Choroid plexus epithelial cell (primary cell): ENCODE measurements around the gene DDX39B.
"Not testable (repeated sequence)": the region's sequence is repeated elsewhere in the genome, so short reads cannot be mapped to it uniquely, and the experiment has no call there.

ENCODE experiments used
- DNase-seq: peaks from one replicate; pipeline ENCODE4 v3.0.0-alpha.2; 2010; ENCODE audit warnings: low read depth
- H3K4me3 ChIP-seq: 2 replicates; pipeline ENCODE4 v1.5.1; 2011; ENCODE audit warnings: low read depth, mild to moderate bottlenecking, control low read depth, low read length, moderate library complexity
- CTCF ChIP-seq: conservative IDR thresholded peaks from 2 replicates; pipeline ENCODE4 v1.5.1; 2011; ENCODE audit warnings: low read depth, mild to moderate bottlenecking, control low read depth, inconsistent platforms, low read length, moderate library complexity

Gene DDX39B

GRCh38 chr6:31498748-31499147 is 43.1 kb downstream of the DDX39B start:
- no peak for TF ChIP-seq CTCF
- no peak for DNase-seq
- H3K4me3 ChIP-seq, result peak overlapping the region; percentile 53

GRCh38 chr6:31497531-31498476 is 44.0 kb downstream of the DDX39B start, which contains the start of gene MICB:
TSS of gene MICB (plus strand) at chr6:31498145. CDS start at chr6:31498194, 49 bp downstream.
- no peak for TF ChIP-seq CTCF
- H3K4me3 ChIP-seq, result peak within 1 kb of the TSS; percentile 77
- DNase-seq, result peak; percentile 87

GRCh38 chr6:31496826-31497225 is 45.0 kb downstream of the DDX39B start:
- DNase-seq, H3K4me3 ChIP-seq: not testable (repeated sequence)

GRCh38 chr6:31495580-31495979 is 46.2 kb downstream of the DDX39B start:
- no peak for TF ChIP-seq CTCF
- DNase-seq, result peak; percentile 64
- H3K4me3 ChIP-seq, result peak overlapping the region; percentile 69

- H3K4me3 ChIP-seq, result peak overlapping the region; percentile 69
- peak; percentile 86 for TF ChIP-seq CTCF
- peak; percentile 79 for DNase-seq
Observed at GRCh38 chr6:31493875-31494694, 47.7 kb downstream of the DDX39B start.

GRCh38 chr6:31493550-31493874 is 48.3 kb downstream of the DDX39B start:
- DNase-seq, result not testable (repeated sequence)
- H3K4me3 ChIP-seq, result peak overlapping the region; percentile 69

GRCh38 chr6:31490115-31490873 is 51.5 kb downstream of the DDX39B start:
- no peak for DNase-seq
- no peak overlapping the region for H3K4me3 ChIP-seq
- no peak for TF ChIP-seq CTCF
